Epithelial cell of esophagus (primary cell): ENCODE measurements around the gene TMEM178B.
"Not testable (repeated sequence)": the region's sequence is repeated elsewhere in the genome, so short reads cannot be mapped to it uniquely, and the experiment has no call there.

Experiments
- DNase-seq: peaks from one replicate; pipeline ENCODE4 v3.0.0; 2010; ENCODE audit warnings: low read depth
- H3K4me3 ChIP-seq: 2 replicates; pipeline ENCODE4 v1.5.1; 2011; ENCODE audit warnings: mild to moderate bottlenecking, low read length, control low read depth
- TF ChIP-seq, protein P1 (sequence below): IDR thresholded peaks from 2 replicates; pipeline ENCODE4 v1.5.1; 2011; ENCODE audit warnings: low read depth, mild to moderate bottlenecking, low read length, control low read depth, inconsistent platforms; ENCODE audit not compliant: insufficient read depth; ENCODE audit errors: missing control alignments

The TMEM178B gene

GRCh38 chr7:141165521-141165920, 91.7 kb downstream of the TMEM178B start:
- no peak for DNase-seq
- TF ChIP-seq, protein P1, sequence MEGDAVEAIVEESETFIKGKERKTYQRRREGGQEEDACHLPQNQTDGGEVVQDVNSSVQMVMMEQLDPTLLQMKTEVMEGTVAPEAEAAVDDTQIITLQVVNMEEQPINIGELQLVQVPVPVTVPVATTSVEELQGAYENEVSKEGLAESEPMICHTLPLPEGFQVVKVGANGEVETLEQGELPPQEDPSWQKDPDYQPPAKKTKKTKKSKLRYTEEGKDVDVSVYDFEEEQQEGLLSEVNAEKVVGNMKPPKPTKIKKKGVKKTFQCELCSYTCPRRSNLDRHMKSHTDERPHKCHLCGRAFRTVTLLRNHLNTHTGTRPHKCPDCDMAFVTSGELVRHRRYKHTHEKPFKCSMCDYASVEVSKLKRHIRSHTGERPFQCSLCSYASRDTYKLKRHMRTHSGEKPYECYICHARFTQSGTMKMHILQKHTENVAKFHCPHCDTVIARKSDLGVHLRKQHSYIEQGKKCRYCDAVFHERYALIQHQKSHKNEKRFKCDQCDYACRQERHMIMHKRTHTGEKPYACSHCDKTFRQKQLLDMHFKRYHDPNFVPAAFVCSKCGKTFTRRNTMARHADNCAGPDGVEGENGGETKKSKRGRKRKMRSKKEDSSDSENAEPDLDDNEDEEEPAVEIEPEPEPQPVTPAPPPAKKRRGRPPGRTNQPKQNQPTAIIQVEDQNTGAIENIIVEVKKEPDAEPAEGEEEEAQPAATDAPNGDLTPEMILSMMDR: no peak
- H3K4me3 ChIP-seq: no peak overlapping the region

DNA sequence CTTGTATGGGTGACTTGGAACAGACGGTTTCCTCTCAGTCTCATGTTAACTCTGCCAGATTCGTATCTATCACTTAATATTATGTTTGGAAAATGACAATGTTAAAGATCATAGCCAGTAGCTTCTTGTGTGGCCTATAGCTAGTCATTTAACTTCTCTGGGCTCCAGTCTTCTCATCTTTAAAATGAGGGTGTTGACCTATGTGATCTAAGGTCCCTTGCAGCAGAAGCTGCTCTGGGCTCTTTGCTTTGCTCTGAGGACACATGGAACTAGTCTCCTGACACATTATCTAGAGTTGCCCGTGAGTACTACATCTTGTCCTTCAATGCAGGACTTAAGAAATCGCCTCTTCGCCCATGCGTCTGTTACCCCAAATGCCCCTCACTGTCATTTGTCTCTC, 93.1 kb downstream of the TMEM178B start:
- H3K4me3 ChIP-seq: no peak overlapping the region
- no peak for DNase-seq
- TF ChIP-seq, protein P1: no peak

DNA sequence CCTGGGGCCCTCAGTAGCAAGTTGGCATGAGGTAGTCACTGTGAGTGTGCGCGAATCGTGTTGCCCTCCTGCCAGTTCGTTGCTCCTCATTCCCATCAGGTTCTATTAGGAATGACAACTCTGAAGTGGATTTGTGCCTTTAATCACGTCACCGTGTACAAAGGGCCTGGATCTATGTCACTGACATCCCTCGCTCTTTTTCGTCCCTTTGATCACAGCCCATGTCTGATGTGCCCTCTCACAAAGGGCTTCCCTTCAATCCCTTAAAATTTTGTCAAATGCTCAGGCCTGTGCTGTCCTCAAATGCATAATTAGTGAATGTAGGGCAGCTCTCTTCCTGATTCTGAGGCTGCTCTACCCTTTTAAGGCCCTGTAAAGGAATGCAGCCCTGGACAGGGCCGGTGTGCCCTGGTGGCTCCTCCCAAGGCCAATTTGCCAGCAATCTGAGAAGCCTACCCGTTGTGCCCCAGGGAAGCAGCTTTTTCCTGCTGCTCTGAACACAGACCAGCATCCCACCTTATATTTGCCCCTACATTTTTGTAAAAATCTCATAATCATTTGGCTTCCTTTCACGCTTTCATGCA, 93.6 kb downstream of the TMEM178B start:
- no peak for DNase-seq
- H3K4me3 ChIP-seq: no peak overlapping the region
- TF ChIP-seq, protein P1: no peak

DNA sequence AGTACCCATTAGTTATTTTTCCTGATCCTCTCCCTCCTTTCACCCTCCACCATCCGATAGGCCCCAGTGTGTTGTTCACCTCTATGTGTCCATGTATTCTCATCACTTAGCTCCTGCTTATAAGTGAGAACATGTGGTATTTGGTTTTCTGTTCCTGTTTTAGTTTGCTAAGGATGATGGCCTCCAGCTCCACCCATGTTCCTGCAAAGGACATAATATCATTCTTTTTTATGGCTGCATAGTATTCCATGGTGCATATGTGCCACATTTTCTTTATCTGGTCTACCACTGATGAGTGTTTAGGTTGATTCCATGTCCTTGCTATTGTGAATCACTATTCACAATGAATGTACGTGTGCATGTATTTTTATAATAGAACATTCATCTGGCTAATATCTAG, 95.3 kb downstream of the TMEM178B start:
- not testable (repeated sequence) for H3K4me3 ChIP-seq, DNase-seq

GRCh38 chr7:141175728-141176127, 101.9 kb downstream of the TMEM178B start:
- H3K4me3 ChIP-seq, DNase-seq: not testable (repeated sequence)

GRCh38 chr7:141177120-141177519, 103.3 kb downstream of the TMEM178B start:
- not testable (repeated sequence) for H3K4me3 ChIP-seq

DNA sequence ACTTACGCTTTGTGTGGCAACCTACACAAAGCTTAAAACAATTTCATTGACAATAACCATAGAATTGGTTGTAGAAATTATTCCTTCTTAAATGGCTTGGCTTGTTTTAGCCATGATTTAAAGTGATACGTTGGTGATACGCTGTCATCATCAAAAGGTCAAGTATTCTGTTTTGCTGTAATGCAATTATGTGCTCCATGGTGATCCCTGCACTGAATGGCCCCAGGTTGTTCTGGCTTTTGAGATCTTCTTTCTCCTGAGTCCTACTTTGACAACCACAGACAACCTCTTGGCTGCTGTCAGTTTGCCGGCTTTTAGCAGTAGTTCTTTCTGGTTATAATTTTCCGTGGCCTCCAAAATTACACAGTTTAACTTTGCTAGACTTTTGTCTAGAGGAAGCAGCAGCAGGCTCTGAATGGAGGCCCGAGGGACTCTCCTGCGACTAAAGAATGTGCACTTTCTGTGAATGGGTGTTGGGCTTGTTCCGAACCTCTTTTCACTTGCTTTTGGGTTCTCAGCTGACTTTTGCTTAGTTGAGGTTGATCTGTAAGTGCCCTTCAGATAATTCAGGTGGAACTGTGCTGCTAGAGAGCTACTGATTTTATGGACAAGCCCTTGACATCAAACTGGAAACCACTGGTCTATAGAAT, 104.7 kb downstream of the TMEM178B start:
- DNase-seq: no peak
- TF ChIP-seq, protein P1: no peak

More at GRCh38 chr7:141177120-141177519, 103.3 kb downstream of the TMEM178B start:
- not testable (repeated sequence) for DNase-seq

DNA sequence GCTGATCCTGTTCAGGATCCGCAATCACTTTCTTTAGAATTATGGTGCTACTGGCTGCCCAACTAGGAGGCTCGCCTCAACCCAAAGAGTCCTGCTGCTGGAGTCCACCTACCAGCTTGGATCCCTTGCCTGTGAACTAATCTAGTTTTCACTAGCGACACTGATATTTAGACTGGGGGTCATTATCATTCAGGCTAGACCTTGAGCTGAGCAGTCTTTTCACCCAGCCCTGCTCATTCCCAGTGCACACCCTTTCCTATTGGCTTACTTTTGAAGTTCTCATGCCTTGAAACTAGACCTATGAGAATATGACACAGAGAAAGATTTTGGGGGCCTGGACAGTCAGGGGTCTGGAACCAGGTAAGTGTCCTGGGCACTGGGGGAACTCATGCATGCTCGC, 107.9 kb downstream of the TMEM178B start:
- H3K4me3 ChIP-seq: no peak overlapping the region
- DNase-seq: no peak
- TF ChIP-seq, protein P1: no peak

More for the DNA sequence above, 104.7 kb downstream of the TMEM178B start:
- H3K4me3 ChIP-seq: no peak overlapping the region
